ENCODE data around the gene KCNK3. TPM values are rescaled to one million over a fixed set of nuclear protein-coding genes. Genes with fewer than 3 reads are reported as not detected.
"Not testable (repeated sequence)": the region's sequence is repeated elsewhere in the genome, so short reads cannot be mapped to it uniquely, and the experiment has no call there.

Gene KCNK3
- total RNA-seq, 1 experiment from 2014 or later: not detected

GRCh38 chr2:26655611-26656195, 36.8 kb upstream of the KCNK3 start:
- H3K36me3 Mint-ChIP-seq (ENCODE audit: insufficient read depth, unreplicated experiment): no peaks in the 10 kb centered on the region
- TF ChIP-seq CTCF (IDR thresholded peaks at IDR 0.05; ENCODE audit: unreplicated experiment): no peak
- no peak overlapping the region for H3K27ac Mint-ChIP-seq (ENCODE audit: low read depth, unreplicated experiment)
- ChIA-PET POLR2A (no interaction called here), CTCF (interaction anchor here (0.7 kb wide), 1 partner anchor 86 kb away, joined by 6 read pairs; no protein-coding TSS in a partner anchor)
- no peak for DNase-seq (ENCODE audit: unreplicated experiment)
- BruUV-seq (replicated peaks): no TSS peak
- H3K4me3 Mint-ChIP-seq (ENCODE audit: unreplicated experiment): no peak overlapping the region
- peaks cover 21% of the 10 kb centered on the region for H3K9me3 Mint-ChIP-seq (ENCODE audit: unreplicated experiment)
- H3K27me3 Mint-ChIP-seq (ENCODE audit: insufficient read depth, unreplicated experiment): peaks cover 84% of the 10 kb centered on the region
- H3K4me1 Mint-ChIP-seq (ENCODE audit: insufficient read depth, unreplicated experiment): no peaks in the 10 kb centered on the region
- intact Hi-C loops (cut with micrococcal nuclease): no loop called here

GRCh38 chr2:26657265-26657664, 35.3 kb upstream of the KCNK3 start:
- H3K4me3 Mint-ChIP-seq (ENCODE audit: unreplicated experiment): no peak overlapping the region
- no peaks in the 10 kb centered on the region for H3K36me3 Mint-ChIP-seq (ENCODE audit: insufficient read depth, unreplicated experiment)
- CTCF ChIA-PET: no interaction called here
- POLR2A ChIA-PET: no interaction called here
- intact Hi-C loops (cut with micrococcal nuclease): no loop called here
- no peak overlapping the region for H3K27ac Mint-ChIP-seq (ENCODE audit: low read depth, unreplicated experiment)
- peaks cover 72% of the 10 kb centered on the region for H3K27me3 Mint-ChIP-seq (ENCODE audit: insufficient read depth, unreplicated experiment)
- no peaks in the 10 kb centered on the region for H3K4me1 Mint-ChIP-seq (ENCODE audit: insufficient read depth, unreplicated experiment)
- no TSS peak for BruUV-seq (replicated peaks)
- no peak for TF ChIP-seq CTCF (IDR thresholded peaks at IDR 0.05; ENCODE audit: unreplicated experiment)
- peaks cover 30% of the 10 kb centered on the region for H3K9me3 Mint-ChIP-seq (ENCODE audit: unreplicated experiment)
- no peak for DNase-seq (ENCODE audit: unreplicated experiment)

- TF ChIP-seq CTCF (IDR thresholded peaks at IDR 0.05; ENCODE audit: unreplicated experiment): no peak
- no peak overlapping the region for H3K27ac Mint-ChIP-seq (ENCODE audit: low read depth, unreplicated experiment)
These were observed 33.7 kb upstream of the KCNK3 start for GRCh38 chr2:26658691-26659346.

GRCh38 chr2:26660363-26660962, 32.1 kb upstream of the KCNK3 start:
- no peaks in the 10 kb centered on the region for H3K4me1 Mint-ChIP-seq (ENCODE audit: insufficient read depth, unreplicated experiment)
- H3K27ac Mint-ChIP-seq (ENCODE audit: low read depth, unreplicated experiment): no peak overlapping the region
- intact Hi-C loops (cut with micrococcal nuclease): no loop called here
- ChIA-PET POLR2A (no interaction called here), CTCF (interaction anchor here (0.7 kb wide), 1 partner anchor 345 kb away, joined by 3 read pairs; no protein-coding TSS in a partner anchor)
- H3K9me3 Mint-ChIP-seq (ENCODE audit: unreplicated experiment): peaks cover 30% of the 10 kb centered on the region
- peaks cover 64% of the 10 kb centered on the region for H3K27me3 Mint-ChIP-seq (ENCODE audit: insufficient read depth, unreplicated experiment)
- TF ChIP-seq CTCF (IDR thresholded peaks at IDR 0.05; ENCODE audit: unreplicated experiment): no peak
- H3K4me3 Mint-ChIP-seq (ENCODE audit: unreplicated experiment): no peak overlapping the region
- no TSS peak for BruUV-seq (replicated peaks)
- no peak for DNase-seq (ENCODE audit: unreplicated experiment)
- H3K36me3 Mint-ChIP-seq (ENCODE audit: insufficient read depth, unreplicated experiment): no peaks in the 10 kb centered on the region

More at GRCh38 chr2:26658691-26659346, 33.7 kb upstream of the KCNK3 start:
- intact Hi-C loops (cut with micrococcal nuclease): no loop called here
- Mint-ChIP-seq H3K4me3 (ENCODE audit: unreplicated experiment) (no peak overlapping the region), H3K27me3 (ENCODE audit: insufficient read depth, unreplicated experiment) (peaks cover 64% of the 10 kb centered on the region), H3K9me3 (ENCODE audit: unreplicated experiment) (peaks cover 30% of the 10 kb centered on the region), H3K4me1 (ENCODE audit: insufficient read depth, unreplicated experiment) (no peaks in the 10 kb centered on the region), H3K36me3 (ENCODE audit: insufficient read depth, unreplicated experiment) (no peaks in the 10 kb centered on the region)
- no TSS peak for BruUV-seq (replicated peaks)
- ChIA-PET CTCF (interaction anchor here (1.0 kb wide), 1 partner anchor 15 kb away, joined by 3 read pairs; no protein-coding TSS in a partner anchor), POLR2A (no interaction called here)
- DNase-seq (ENCODE audit: unreplicated experiment): no peak

- H3K9me3 Mint-ChIP-seq (ENCODE audit: unreplicated experiment): peaks cover 14% of the 10 kb centered on the region
- H3K4me3 Mint-ChIP-seq (ENCODE audit: unreplicated experiment); H3K27ac Mint-ChIP-seq (ENCODE audit: low read depth, unreplicated experiment); DNase-seq (ENCODE audit: unreplicated experiment); H3K36me3 Mint-ChIP-seq (ENCODE audit: insufficient read depth, unreplicated experiment); BruUV-seq (replicated peaks); intact Hi-C loops (cut with micrococcal nuclease); H3K4me1 Mint-ChIP-seq (ENCODE audit: insufficient read depth, unreplicated experiment); CTCF ChIA-PET; POLR2A ChIA-PET: not testable (repeated sequence)
- peaks cover 74% of the 10 kb centered on the region for H3K27me3 Mint-ChIP-seq (ENCODE audit: insufficient read depth, unreplicated experiment)
These were observed 27.2 kb upstream of the KCNK3 start for GRCh38 chr2:26665296-26665695.

Data from MCF 10A (cell line).